ENCODE results near the gene GEMIN4. TPM values are rescaled to one million over a fixed set of nuclear protein-coding genes. Genes with fewer than 3 reads are reported as not detected.

Gene GEMIN4
- total and polyA plus RNA-seq, 4 donors, result 2.8 to 7.0 (median 5.9) TPM

- Histone ChIP-seq H3K27me3 (ENCODE audit: control insufficient read depth in 4 of 4, insufficient read depth in 4 of 4, low read length in 3 of 4) (no peaks in the 10 kb centered on the region), H3K9ac (ENCODE audit: low read depth in 1 of 2, low read length in 2 of 2) (no peak overlapping the region), H3K4me3 (ENCODE audit: low read depth in 1 of 3, low read length in 3 of 3) (no peak overlapping the region), H3K4me1 (ENCODE audit: control insufficient read depth in 4 of 4, insufficient read depth in 4 of 4, low read length in 3 of 4) (no peaks in the 10 kb centered on the region), H3K36me3 (ENCODE audit: control insufficient read depth in 4 of 4, insufficient read depth in 3 of 4, low read depth in 1 of 4, low read length in 3 of 4) (peaks cover 3 to 36% (median 20%) of the 10 kb centered on the region in 4 donors), H3K27ac (ENCODE audit: low read depth in 1 of 2, low read length in 2 of 2) (no peak overlapping the region), H3K9me3 (ENCODE audit: control insufficient read depth in 4 of 4, low read length in 3 of 4) (no peaks in the 10 kb centered on the region)
- DNase-seq (ENCODE audit: low spot score), result no peak
- TF ChIP-seq HNF4G (IDR thresholded peaks at IDR 0.05) (no peak), ZBTB33 (IDR thresholded peaks at IDR 0.05) (no peak), GABPA (IDR thresholded peaks at IDR 0.05 in 1 of 2, conservative IDR thresholded peaks at IDR 0.05 in 1 of 2) (no peak), RXRA (IDR thresholded peaks at IDR 0.05) (no peak), CTCF (IDR thresholded peaks at IDR 0.05; ENCODE audit: low read depth, low read length, missing input control) (no peak), MAX (IDR thresholded peaks at IDR 0.05) (no peak), TAF1 (conservative IDR thresholded peaks at IDR 0.05) (no peak), EGR1 (IDR thresholded peaks at IDR 0.05; ENCODE audit: low read depth in 2 of 2) (no peak), FOXA1 (IDR thresholded peaks at IDR 0.05) (no peak), YY1 (IDR thresholded peaks at IDR 0.05) (no peak), SP1 (IDR thresholded peaks at IDR 0.05) (no peak), NR2F2 (IDR thresholded peaks at IDR 0.05) (no peak), ATF3 (IDR thresholded peaks at IDR 0.05) (no peak), FOXA2 (IDR thresholded peaks at IDR 0.05) (no peak), REST (IDR thresholded peaks at IDR 0.05) (no peak), RAD21 (IDR thresholded peaks at IDR 0.05) (no peak), JUND (IDR thresholded peaks at IDR 0.05) (no peak), HNF4A (conservative IDR thresholded peaks at IDR 0.05) (no peak)
- WGBS, result 94% methylated on average over 11 of the region's 11 CpGs
These were observed 9.8 kb downstream of the GEMIN4 start for GRCh38 chr17:742147-742793.
